TTC549 (cell line): ENCODE measurements around the gene MAPK4.

Experiments
- FAIRE-seq: peaks from 2 replicates; lab custom pipeline; 2012; peaks lifted over from hg19 to GRCh38; lab: Jason Lieb, UNC

Gene MAPK4

GRCh38 chr18:50624981-50625380 lies 65.1 kb downstream of the MAPK4 start:
- no peak for FAIRE-seq

DNA sequence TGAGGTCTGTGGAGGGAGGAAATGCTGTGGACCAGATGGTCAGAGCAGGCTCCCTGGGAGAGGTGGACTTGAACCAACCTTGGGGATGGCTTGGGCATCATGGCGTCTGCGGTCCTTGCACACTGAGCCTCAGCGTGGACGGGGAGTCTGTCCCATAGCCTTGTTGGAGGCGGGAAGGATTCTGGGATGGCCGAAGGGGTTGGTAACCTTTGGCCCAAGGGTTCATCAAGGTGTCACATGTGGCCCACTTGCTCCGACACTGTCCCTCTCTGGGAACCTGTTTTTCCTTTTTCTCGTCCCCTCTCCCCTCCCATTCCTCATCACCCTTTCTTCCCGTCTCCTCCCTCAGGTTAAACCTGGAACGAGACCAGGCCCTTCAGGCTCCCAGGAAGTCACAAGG lies 66.4 kb downstream of the MAPK4 start:
- no peak for FAIRE-seq

DNA sequence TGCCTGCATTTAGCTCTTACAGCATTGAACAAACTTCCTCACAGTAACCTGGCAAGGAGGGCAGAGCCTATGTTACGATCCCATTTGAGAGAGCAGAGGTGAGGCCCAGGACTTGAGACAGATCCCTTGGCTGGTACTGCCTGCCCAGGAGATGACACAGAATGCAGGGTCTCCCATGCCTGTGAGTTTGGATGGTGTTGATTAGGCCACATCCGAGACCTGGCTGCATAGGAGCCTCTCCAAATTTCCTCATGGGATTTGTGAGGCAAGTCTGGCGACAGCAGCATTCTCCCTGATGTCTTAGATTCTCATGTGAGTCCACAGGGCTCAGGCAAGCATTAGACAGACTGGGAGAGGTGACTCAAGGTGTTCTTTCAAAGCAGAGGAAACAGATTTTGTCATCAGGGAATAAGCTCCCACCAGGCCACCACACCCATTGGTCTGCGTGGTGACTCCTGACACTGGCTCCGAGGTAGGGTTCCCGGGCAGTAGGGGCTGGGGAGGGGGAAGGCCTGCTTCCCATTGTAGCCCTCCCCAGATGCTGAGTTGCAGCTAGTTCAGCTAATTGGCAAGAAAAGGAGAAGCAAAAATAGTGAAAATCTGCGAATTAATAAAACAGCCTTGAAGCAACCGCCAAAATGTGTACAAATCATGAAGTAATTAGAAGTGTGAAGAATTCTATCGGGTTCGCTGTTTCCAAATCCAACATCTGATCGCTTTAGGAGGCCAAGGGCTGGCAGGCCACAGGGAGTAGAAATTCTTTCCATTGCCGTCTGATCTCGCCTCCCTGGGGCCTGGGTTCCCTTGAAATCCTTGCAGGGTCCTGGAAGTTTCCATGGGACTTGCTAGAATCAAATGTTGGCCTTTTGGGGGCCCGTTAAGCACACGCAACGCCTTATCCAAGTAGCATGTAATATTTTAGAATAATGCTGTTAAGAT lies 68.0 kb downstream of the MAPK4 start:
- FAIRE-seq = no peak

DNA sequence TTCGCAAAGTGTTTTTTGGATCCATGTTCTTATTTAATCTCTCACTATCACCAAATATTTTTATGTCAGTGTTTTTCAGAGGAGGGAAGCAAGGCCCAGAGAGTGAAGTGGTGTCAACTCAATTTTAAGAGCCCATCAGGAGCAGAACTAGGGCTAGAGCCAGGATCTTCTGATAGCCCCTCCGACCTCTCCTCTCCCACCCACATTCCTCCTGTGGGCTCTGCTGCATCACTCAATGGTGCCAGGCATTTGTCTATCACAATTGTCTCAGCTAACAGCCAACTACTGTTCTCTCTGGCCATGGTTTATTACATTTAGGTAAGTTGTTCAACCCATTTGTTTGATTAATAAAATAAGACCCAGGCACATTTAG lies 68.6 kb downstream of the MAPK4 start:
- FAIRE-seq = no peak

DNA sequence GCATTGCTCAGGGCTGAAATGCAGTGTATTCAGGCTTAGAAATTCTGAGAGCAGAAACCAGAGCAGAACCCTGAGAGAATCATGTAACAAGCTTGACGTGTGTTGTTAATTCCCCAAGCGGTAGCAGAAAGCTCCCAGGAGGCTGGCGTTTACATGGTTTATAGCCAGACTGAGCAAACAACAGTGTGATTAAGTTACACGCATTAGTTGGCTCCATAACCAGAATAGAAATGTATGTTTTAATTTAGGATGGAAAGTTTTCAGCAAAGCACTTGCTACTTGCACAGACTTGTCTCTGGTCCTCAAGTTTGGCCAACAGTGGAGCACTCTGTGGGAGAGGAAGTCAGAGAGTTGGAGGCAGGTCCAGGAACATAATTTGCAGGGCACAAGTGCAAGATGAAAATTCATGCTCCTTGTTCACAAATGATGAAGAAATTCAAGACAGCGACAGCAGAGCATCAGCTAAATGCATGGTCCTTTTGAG lies 69.3 kb downstream of the MAPK4 start:
- FAIRE-seq = no peak

DNA sequence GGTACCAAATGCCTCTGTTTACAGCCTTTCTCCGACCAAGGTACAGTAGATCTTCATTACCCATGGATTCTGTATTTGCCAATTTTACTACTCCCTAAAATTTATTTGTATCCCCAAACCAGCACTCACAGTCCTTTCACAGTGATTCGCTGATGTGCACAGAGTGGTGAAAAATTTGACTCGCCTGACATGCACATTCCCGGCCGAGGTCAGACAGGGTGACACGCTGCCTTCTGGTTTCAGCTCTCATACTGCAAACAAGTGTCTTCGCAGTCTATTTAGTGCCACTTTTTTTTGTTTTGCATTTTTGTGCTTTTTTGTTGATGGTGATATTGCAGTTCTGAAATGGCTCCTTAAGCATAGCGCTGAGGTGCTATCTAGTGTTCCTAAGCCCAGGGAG lies 71.0 kb downstream of the MAPK4 start:
- no peak for FAIRE-seq

- no peak for FAIRE-seq
Measured at GRCh38 chr18:50632895-50633515, 73.1 kb downstream of the MAPK4 start.

- FAIRE-seq = no peak
Measured at GRCh38 chr18:50633992-50634391, 74.1 kb downstream of the MAPK4 start.

DNA sequence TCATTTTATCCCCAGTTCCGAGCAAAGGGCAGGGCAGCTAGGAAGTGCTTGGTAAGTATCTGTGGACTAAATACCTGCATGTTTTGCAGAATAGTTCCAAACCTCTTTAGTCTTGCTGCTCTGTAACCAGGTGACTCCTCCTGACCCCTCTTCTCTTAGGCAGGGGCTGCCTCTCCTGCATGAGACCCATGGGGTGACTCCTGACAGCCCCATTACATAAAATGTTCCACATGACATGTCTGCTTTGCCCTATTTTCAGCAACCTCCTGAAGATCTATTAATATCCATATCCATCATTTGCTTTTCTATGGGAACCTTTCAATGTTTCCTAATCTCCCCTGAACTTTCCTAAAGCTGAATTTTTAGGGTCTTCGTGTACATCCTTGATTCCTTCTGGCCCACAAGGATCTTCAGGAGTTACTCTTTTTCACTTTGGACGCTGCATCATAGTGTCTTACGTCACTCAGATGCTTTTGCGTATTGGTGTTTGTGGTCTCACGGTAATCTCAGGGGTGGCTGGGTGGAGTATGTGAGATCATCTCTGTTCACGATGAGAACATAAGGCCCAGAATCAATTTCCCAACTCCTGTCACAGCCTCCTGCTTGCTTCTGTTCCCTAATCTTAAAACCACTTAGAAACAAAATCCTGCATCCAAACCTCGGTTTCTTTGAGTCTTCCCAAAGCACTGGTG lies 76.6 kb downstream of the MAPK4 start:
- FAIRE-seq = no peak

DNA sequence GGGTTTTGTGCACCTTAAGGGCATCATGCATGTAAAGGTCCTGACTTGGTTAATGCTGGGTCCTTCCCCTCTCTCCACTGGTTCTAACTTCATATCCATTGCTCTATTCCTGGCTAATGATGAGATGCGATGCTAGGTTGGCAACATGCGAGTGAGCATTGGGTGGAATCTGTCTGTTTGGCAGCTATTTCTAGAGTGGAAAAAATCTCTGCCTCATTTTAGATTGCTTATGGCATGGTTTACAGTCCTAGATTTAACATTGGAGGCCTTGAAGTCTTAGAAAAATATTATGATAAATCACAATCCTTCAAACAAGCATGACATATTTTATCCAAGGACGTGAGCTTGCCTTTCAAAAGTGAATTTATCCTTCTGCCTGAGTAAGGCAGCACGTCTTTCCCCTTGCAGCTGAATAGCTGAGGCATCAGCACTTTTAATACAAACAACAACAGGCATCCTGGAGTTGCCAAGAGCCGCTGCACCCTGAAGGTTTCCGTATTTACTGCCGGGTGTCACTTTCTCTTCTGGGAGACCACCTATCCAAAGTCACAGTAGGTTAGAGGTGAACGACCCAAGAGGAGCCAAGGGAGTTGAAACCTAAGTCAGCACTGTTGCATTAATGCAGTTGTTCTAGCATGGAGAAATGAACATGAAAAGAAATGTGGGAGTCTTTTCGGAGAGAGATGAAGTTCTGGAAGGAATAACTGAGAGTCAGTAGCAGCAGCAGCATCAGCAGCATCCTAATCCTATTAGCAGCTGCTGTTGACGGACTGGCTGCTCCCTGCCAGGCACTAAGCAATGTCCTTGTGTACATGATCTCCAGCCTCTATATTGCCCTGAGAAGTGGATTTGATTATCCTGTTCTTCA lies 78.4 kb downstream of the MAPK4 start:
- FAIRE-seq = no peak

DNA sequence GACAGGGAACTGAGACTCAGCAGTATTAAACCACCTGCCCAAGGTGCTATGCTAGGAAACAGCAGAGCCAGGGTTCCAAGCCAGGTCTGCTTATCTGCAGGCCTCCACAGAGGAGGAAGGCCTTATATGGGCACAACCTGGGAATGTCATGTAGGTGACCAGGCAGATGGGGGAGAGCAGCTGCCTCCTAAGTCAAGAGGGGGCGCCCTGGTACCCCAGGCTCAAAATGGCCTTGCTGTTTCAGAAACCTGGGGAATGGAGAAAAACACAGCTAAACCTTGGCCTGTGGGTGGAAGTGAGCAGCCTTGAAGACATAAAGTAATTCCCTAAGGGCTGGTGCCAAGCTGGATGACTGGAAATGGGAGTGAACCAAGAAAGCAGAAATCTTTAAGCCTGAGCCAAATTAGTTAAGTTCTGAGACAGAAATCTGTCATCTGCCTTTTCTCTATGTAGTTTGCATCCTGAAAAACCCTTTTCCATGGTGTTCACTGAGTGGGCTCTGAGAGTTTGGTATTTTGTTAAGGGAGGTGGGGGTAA lies 79.1 kb downstream of the MAPK4 start:
- FAIRE-seq = no peak

GRCh38 chr18:50639711-50640110 lies 79.8 kb downstream of the MAPK4 start:
- FAIRE-seq = no peak

- FAIRE-seq = no peak
Measured at GRCh38 chr18:50642439-50642838, 82.6 kb downstream of the MAPK4 start.

GRCh38 chr18:50644146-50644545 lies 84.3 kb downstream of the MAPK4 start:
- no peak for FAIRE-seq

GRCh38 chr18:50644807-50645206 lies 84.9 kb downstream of the MAPK4 start:
- FAIRE-seq = no peak

DNA sequence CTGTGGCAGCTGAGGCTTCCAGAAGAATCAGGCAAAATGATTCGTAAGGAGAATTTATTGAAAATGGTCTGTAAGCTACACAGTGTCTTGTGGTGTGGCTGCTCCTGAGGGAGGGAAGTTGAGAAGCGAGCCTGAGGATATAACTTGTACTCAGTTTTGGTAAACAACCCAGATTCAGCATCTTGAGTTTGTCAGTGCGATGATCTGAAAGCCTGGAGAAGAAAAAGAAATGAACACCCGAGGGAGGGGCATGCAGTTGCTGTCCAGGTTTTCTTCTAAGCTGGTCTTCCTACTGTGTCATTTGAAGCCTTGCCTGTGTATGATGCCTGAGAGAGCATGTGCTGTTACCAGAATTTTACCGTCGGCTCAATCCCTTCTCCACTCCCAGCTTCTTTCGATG lies 87.3 kb downstream of the MAPK4 start:
- no peak for FAIRE-seq

GRCh38 chr18:50647792-50648191 lies 87.9 kb downstream of the MAPK4 start:
- no peak for FAIRE-seq

DNA sequence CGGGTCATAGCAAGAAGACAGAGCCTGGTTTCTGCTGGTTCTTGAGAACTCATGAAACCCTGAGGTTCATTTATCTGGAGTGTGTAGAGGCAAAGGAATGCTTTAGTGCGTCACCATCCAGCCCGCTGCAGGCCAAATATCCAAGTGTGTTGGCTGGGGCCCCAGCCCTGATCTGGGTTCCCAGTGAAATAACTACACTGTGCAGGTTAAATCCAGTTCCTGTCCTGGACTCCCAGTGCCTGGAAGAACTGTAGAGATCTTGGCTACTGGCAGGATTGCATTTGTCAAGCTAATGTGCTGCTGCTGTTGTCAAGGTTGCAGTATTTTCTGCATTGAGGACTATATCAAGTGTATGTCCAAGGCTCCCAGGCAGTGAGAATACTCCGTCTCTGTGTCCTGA lies 89.9 kb downstream of the MAPK4 start:
- no peak for FAIRE-seq

DNA sequence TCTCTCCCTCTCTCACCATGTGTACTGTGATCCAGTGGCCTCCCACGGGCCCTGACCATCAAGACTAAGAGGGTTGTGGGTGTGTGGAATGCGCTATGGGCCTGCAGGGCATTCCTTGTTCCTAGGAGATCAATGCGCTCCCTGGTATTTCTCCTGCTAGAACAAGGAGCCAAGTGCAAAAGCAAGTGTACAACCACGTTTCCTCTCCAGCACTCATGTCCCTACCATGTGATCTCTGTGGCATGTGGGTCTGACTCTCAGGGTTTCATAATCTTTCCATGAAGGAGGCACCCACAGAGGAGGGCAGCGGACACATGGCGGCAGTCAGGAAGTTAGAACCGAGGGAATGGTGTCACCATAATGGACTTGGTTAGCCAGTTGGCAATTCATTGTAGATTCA lies 91.4 kb downstream of the MAPK4 start:
- FAIRE-seq = no peak

- no peak for FAIRE-seq
Measured at GRCh38 chr18:50653402-50654093, 93.7 kb downstream of the MAPK4 start.

- no peak for FAIRE-seq
Measured at GRCh38 chr18:50654211-50654610, 94.3 kb downstream of the MAPK4 start.
